ENCODE results near the gene L3MBTL4.

L3MBTL4 gene

GRCh38 chr18:6021306-6022073, 393.2 kb downstream of the L3MBTL4 start:
- no peak overlapping the region for H3K27ac ChIP-seq (ENCODE audit: low read depth, low read length)

GRCh38 chr18:6018671-6019070, 396.0 kb downstream of the L3MBTL4 start:
- no peaks in the 10 kb centered on the region for H3K27me3 ChIP-seq (ENCODE audit: insufficient read depth, low read length)
- no peak overlapping the region for H2AFZ ChIP-seq (ENCODE audit: low read length, unreplicated experiment)
- H3K36me3 ChIP-seq (ENCODE audit: insufficient read depth, low read length) = no peaks in the 10 kb centered on the region
- no peak overlapping the region for H3K27ac ChIP-seq (ENCODE audit: low read depth, low read length)
- no peaks in the 10 kb centered on the region for H3K79me2 ChIP-seq (ENCODE audit: control insufficient read depth, insufficient read depth, low read length, unreplicated experiment)
- no peak overlapping the region for H3K4me3 ChIP-seq (ENCODE audit: low read depth, low read length)
- H3K4me1 ChIP-seq (ENCODE audit: control insufficient read depth, insufficient read depth, low read length, unreplicated experiment) = no peaks in the 10 kb centered on the region

More at GRCh38 chr18:6021306-6022073, 393.2 kb downstream of the L3MBTL4 start:
- Histone ChIP-seq H3K4me1 (ENCODE audit: control insufficient read depth, insufficient read depth, low read length, unreplicated experiment) (no peaks in the 10 kb centered on the region), H3K79me2 (ENCODE audit: control insufficient read depth, insufficient read depth, low read length, unreplicated experiment) (no peaks in the 10 kb centered on the region), H3K36me3 (ENCODE audit: insufficient read depth, low read length) (no peaks in the 10 kb centered on the region), H2AFZ (ENCODE audit: low read length, unreplicated experiment) (no peak overlapping the region), H3K27me3 (ENCODE audit: insufficient read depth, low read length) (no peaks in the 10 kb centered on the region), H3K4me3 (ENCODE audit: low read depth, low read length) (no peak overlapping the region)

GRCh38 chr18:6017171-6017570, 397.5 kb downstream of the L3MBTL4 start:
- no peak overlapping the region for H2AFZ ChIP-seq (ENCODE audit: low read length, unreplicated experiment)
- H3K79me2 ChIP-seq (ENCODE audit: control insufficient read depth, insufficient read depth, low read length, unreplicated experiment) = no peaks in the 10 kb centered on the region
- H3K27ac ChIP-seq (ENCODE audit: low read depth, low read length) = no peak overlapping the region
- H3K27me3 ChIP-seq (ENCODE audit: insufficient read depth, low read length) = no peaks in the 10 kb centered on the region
- H3K36me3 ChIP-seq (ENCODE audit: insufficient read depth, low read length) = no peaks in the 10 kb centered on the region
- H3K4me3 ChIP-seq (ENCODE audit: low read depth, low read length) = no peak overlapping the region
- H3K4me1 ChIP-seq (ENCODE audit: control insufficient read depth, insufficient read depth, low read length, unreplicated experiment) = no peaks in the 10 kb centered on the region

GRCh38 chr18:6015364-6015763, 399.3 kb downstream of the L3MBTL4 start:
- no peaks in the 10 kb centered on the region for H3K79me2 ChIP-seq (ENCODE audit: control insufficient read depth, insufficient read depth, low read length, unreplicated experiment)
- peaks cover under 1% of the 10 kb centered on the region for H3K4me1 ChIP-seq (ENCODE audit: control insufficient read depth, insufficient read depth, low read length, unreplicated experiment)
- no peak overlapping the region for H3K27ac ChIP-seq (ENCODE audit: low read depth, low read length)
- no peak overlapping the region for H3K4me3 ChIP-seq (ENCODE audit: low read depth, low read length)
- no peaks in the 10 kb centered on the region for H3K27me3 ChIP-seq (ENCODE audit: insufficient read depth, low read length)
- no peaks in the 10 kb centered on the region for H3K36me3 ChIP-seq (ENCODE audit: insufficient read depth, low read length)
- no peak overlapping the region for H2AFZ ChIP-seq (ENCODE audit: low read length, unreplicated experiment)

GRCh38 chr18:6013171-6013810, 401.4 kb downstream of the L3MBTL4 start:
- no peaks in the 10 kb centered on the region for H3K27me3 ChIP-seq (ENCODE audit: insufficient read depth, low read length)
- H3K36me3 ChIP-seq (ENCODE audit: insufficient read depth, low read length) = no peaks in the 10 kb centered on the region
- no peak overlapping the region for H2AFZ ChIP-seq (ENCODE audit: low read length, unreplicated experiment)
- H3K79me2 ChIP-seq (ENCODE audit: control insufficient read depth, insufficient read depth, low read length, unreplicated experiment) = no peaks in the 10 kb centered on the region
- no peak overlapping the region for H3K27ac ChIP-seq (ENCODE audit: low read depth, low read length)
- H3K4me3 ChIP-seq (ENCODE audit: low read depth, low read length) = no peak overlapping the region
- H3K4me1 ChIP-seq (ENCODE audit: control insufficient read depth, insufficient read depth, low read length, unreplicated experiment) = peaks cover 8% of the 10 kb centered on the region

- Histone ChIP-seq H3K4me3 (ENCODE audit: low read depth, low read length) (no peak overlapping the region), H3K79me2 (ENCODE audit: control insufficient read depth, insufficient read depth, low read length, unreplicated experiment) (no peaks in the 10 kb centered on the region), H3K4me1 (ENCODE audit: control insufficient read depth, insufficient read depth, low read length, unreplicated experiment) (peaks cover 8% of the 10 kb centered on the region), H3K27ac (ENCODE audit: low read depth, low read length) (no peak overlapping the region), H2AFZ (ENCODE audit: low read length, unreplicated experiment) (no peak overlapping the region), H3K27me3 (ENCODE audit: insufficient read depth, low read length) (no peaks in the 10 kb centered on the region), H3K36me3 (ENCODE audit: insufficient read depth, low read length) (no peaks in the 10 kb centered on the region)
Observed at GRCh38 chr18:6010921-6011320, 403.8 kb downstream of the L3MBTL4 start.

DNA sequence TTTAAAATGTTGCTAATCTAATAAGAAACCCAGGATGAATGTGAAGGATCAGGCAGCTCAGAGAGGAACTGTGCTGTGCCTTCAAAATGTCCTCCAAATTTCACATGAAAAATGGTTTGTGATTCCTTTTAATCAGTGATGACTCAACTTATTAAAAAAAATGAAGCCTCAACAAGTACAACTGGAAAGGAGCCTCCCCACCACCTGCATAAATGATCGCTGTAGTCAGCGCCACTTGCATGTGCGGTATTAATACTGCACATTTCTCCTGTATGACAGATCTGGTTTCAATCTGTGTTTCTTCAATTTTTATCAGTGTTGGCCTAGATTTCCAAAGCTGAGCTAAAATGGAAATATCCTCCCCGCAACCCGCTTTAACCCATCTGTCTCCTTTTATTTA, 404.4 kb downstream of the L3MBTL4 start:
- H2AFZ ChIP-seq (ENCODE audit: low read length, unreplicated experiment) = peak overlapping the region; percentile 25
- H3K27ac ChIP-seq (ENCODE audit: low read depth, low read length) = peak overlapping the region; percentile 52
- no peaks in the 10 kb centered on the region for H3K36me3 ChIP-seq (ENCODE audit: insufficient read depth, low read length)
- H3K4me3 ChIP-seq (ENCODE audit: low read depth, low read length) = peak overlapping the region; percentile 67
- H3K79me2 ChIP-seq (ENCODE audit: control insufficient read depth, insufficient read depth, low read length, unreplicated experiment) = no peaks in the 10 kb centered on the region
- H3K27me3 ChIP-seq (ENCODE audit: insufficient read depth, low read length) = no peaks in the 10 kb centered on the region
- H3K4me1 ChIP-seq (ENCODE audit: control insufficient read depth, insufficient read depth, low read length, unreplicated experiment) = peaks cover 8% of the 10 kb centered on the region

- peaks cover 8% of the 10 kb centered on the region for H3K4me1 ChIP-seq (ENCODE audit: control insufficient read depth, insufficient read depth, low read length, unreplicated experiment)
- H2AFZ ChIP-seq (ENCODE audit: low read length, unreplicated experiment) = peak overlapping the region; percentile 25
- H3K36me3 ChIP-seq (ENCODE audit: insufficient read depth, low read length) = no peaks in the 10 kb centered on the region
- peak overlapping the region; percentile 52 for H3K27ac ChIP-seq (ENCODE audit: low read depth, low read length)
- peak overlapping the region; percentile 67 for H3K4me3 ChIP-seq (ENCODE audit: low read depth, low read length)
- no peaks in the 10 kb centered on the region for H3K27me3 ChIP-seq (ENCODE audit: insufficient read depth, low read length)
- no peaks in the 10 kb centered on the region for H3K79me2 ChIP-seq (ENCODE audit: control insufficient read depth, insufficient read depth, low read length, unreplicated experiment)
Observed at GRCh38 chr18:6009756-6010155, 405.0 kb downstream of the L3MBTL4 start.

DNA sequence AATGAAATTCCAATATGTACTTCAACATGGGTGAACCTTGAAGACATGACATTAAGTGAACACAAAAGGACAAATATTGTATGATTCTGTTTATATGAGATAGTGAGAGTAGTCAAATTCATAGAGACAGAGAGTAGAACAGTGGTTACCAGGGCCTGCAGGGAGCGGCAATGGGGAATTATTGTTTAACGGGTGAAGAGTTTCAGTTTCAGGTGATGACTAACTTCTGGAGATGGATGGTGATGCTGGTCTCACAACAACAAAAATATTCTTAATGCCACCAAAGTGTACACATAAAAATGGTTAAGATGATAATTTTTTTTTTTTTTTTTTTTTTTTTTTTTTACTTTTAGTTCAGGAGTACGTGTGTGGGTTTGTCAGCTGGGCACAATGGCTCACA, 410.0 kb downstream of the L3MBTL4 start:
- H3K4me3 ChIP-seq (ENCODE audit: low read depth, low read length) = no peak overlapping the region
- H3K79me2 ChIP-seq (ENCODE audit: control insufficient read depth, insufficient read depth, low read length, unreplicated experiment) = no peaks in the 10 kb centered on the region
- H3K36me3 ChIP-seq (ENCODE audit: insufficient read depth, low read length) = no peaks in the 10 kb centered on the region
- H3K27ac ChIP-seq (ENCODE audit: low read depth, low read length) = no peak overlapping the region
- no peak overlapping the region for H2AFZ ChIP-seq (ENCODE audit: low read length, unreplicated experiment)
- H3K4me1 ChIP-seq (ENCODE audit: control insufficient read depth, insufficient read depth, low read length, unreplicated experiment) = peaks cover 8% of the 10 kb centered on the region
- no peaks in the 10 kb centered on the region for H3K27me3 ChIP-seq (ENCODE audit: insufficient read depth, low read length)

GRCh38 chr18:6004119-6004518, 410.6 kb downstream of the L3MBTL4 start:
- H3K4me1 ChIP-seq (ENCODE audit: control insufficient read depth, insufficient read depth, low read length, unreplicated experiment) = peaks cover 8% of the 10 kb centered on the region
- H2AFZ ChIP-seq (ENCODE audit: low read length, unreplicated experiment) = no peak overlapping the region
- H3K27me3 ChIP-seq (ENCODE audit: insufficient read depth, low read length) = no peaks in the 10 kb centered on the region
- H3K36me3 ChIP-seq (ENCODE audit: insufficient read depth, low read length) = no peaks in the 10 kb centered on the region
- H3K79me2 ChIP-seq (ENCODE audit: control insufficient read depth, insufficient read depth, low read length, unreplicated experiment) = no peaks in the 10 kb centered on the region
- no peak overlapping the region for H3K27ac ChIP-seq (ENCODE audit: low read depth, low read length)
- H3K4me3 ChIP-seq (ENCODE audit: low read depth, low read length) = no peak overlapping the region

GRCh38 chr18:6001867-6002266, 412.8 kb downstream of the L3MBTL4 start:
- no peaks in the 10 kb centered on the region for H3K27me3 ChIP-seq (ENCODE audit: insufficient read depth, low read length)
- peaks cover 8% of the 10 kb centered on the region for H3K4me1 ChIP-seq (ENCODE audit: control insufficient read depth, insufficient read depth, low read length, unreplicated experiment)
- no peaks in the 10 kb centered on the region for H3K79me2 ChIP-seq (ENCODE audit: control insufficient read depth, insufficient read depth, low read length, unreplicated experiment)
- peak overlapping the region; percentile 23 for H2AFZ ChIP-seq (ENCODE audit: low read length, unreplicated experiment)
- no peak overlapping the region for H3K27ac ChIP-seq (ENCODE audit: low read depth, low read length)
- H3K36me3 ChIP-seq (ENCODE audit: insufficient read depth, low read length) = no peaks in the 10 kb centered on the region
- no peak overlapping the region for H3K4me3 ChIP-seq (ENCODE audit: low read depth, low read length)
